ENCODE measurements around the gene PDZK1IP1. TPM values are rescaled to one million over a fixed set of nuclear protein-coding genes. Genes with fewer than 3 reads are reported as not detected.
A peak's percentile ranks its signal among the peaks of the same experiment; 100 is the strongest.
"Not testable (repeated sequence)": the region's sequence is repeated elsewhere in the genome, so short reads cannot be mapped to it uniquely, and the experiment has no call there.

Gene PDZK1IP1
- total RNA-seq, 1 experiment from 2014 or later = not detected

DNA sequence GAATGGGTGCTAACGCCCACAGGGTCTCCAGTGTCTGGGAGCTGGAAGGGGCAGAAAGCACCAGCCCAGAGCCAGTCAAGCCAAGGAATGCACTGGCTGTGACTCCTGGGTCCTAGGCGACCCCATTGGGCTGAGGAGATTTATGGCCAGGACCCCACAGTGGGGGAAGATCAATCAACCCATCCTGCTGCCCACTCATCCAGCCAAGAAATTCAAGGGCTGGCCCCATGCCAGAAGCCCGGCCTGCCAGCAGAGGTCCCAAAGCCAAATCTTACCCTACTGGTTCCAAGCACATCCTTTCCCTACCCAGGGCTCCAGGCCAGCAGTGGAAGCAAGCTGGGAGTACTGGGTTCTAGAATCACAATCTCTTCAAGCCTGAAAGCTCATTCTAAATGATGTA, 6.8 kb upstream of the PDZK1IP1 start:
- Histone ChIP-seq H3K36me3 (no peaks in the 10 kb centered on the region), H3K4me3 (no peak overlapping the region), H3K9me3 (replicated peaks) (no peaks in the 10 kb centered on the region), H3K27me3 (replicated peaks) (no peaks in the 10 kb centered on the region), H3K27ac (no peak overlapping the region), H3K4me1 (replicated peaks) (peaks cover 6% of the 10 kb centered on the region)
- no peak for DNase-seq (ENCODE audit: low read depth in 1 of 2, low spot score in 2 of 2)

DNA sequence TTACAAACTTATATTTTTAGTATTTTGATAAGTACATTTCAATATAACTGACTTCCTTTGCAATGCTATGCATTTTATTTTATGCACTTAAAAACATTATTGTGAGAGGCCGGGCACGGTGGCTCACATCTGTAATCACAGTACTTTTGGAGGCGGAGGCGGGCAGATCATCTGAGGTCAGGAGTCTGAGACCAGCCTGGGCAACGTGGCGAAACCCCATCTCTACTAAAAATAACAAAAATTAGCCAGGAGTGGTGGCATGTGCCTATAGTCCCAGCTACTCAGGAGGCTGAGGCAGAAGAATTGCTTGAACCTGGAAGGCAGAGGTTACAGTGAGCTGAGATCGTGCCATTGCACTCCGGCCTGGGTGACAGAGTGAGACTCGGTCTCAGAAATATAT, 6.1 kb upstream of the PDZK1IP1 start:
- H3K4me1 ChIP-seq (replicated peaks) = peaks cover 11% of the 10 kb centered on the region
- DNase-seq (ENCODE audit: low read depth in 1 of 2, low spot score in 2 of 2); H3K4me3 ChIP-seq; H3K27ac ChIP-seq; H3K9me3 ChIP-seq (replicated peaks); H3K36me3 ChIP-seq; H3K27me3 ChIP-seq (replicated peaks): not testable (repeated sequence)

DNA sequence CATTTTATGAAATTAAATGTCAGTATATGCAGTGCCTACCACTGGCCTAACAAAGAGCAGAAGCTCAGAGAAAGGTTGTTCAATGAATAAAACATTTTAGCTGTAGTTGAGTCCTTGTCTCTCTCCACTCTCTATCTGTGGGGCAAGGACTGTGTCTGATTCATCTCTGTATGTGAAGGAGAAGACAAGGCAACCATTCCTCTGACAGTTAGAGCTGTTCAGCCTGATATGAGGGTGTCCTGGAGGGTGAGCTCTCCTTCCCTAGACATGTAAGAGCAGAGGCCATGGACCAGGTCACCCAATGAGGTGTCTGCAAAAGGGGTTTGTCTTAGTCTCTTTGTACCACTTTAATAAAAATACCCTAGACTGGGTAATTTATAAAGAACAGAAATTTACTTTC, 4.5 kb upstream of the PDZK1IP1 start:
- H3K4me3 ChIP-seq = no peak overlapping the region
- H3K36me3 ChIP-seq = no peaks in the 10 kb centered on the region
- H3K27me3 ChIP-seq (replicated peaks) = no peaks in the 10 kb centered on the region
- DNase-seq (ENCODE audit: low read depth in 1 of 2, low spot score in 2 of 2) = no peak
- H3K27ac ChIP-seq = no peak overlapping the region
- H3K4me1 ChIP-seq (replicated peaks) = peaks cover 14% of the 10 kb centered on the region
- no peaks in the 10 kb centered on the region for H3K9me3 ChIP-seq (replicated peaks)

DNA sequence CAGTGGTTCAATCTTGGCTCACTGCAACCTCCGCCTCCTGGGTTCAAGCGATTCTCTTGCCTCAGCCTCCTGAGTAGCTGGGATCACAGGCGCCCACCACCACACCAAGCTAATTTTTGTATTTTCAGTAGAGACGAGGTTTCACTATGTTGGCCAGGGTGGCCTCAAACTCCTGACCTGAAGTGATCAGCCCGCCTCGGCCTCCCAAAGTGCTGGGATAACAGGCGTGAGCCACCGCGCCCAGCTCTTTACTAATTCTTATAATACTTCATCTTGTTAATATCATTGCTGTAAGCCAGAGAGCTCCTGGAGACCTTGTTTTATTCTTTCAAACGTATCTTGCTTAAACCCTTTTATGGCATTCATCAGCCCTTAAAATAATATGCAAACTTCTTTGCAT, 3.7 kb upstream of the PDZK1IP1 start:
- DNase-seq (ENCODE audit: low read depth in 1 of 2, low spot score in 2 of 2) = peak in 1 of 2 experiments; percentile 10
- H3K9me3 ChIP-seq (replicated peaks); H3K36me3 ChIP-seq; H3K4me3 ChIP-seq; H3K27me3 ChIP-seq (replicated peaks); H3K27ac ChIP-seq: not testable (repeated sequence)
- peaks cover 14% of the 10 kb centered on the region for H3K4me1 ChIP-seq (replicated peaks)

DNA sequence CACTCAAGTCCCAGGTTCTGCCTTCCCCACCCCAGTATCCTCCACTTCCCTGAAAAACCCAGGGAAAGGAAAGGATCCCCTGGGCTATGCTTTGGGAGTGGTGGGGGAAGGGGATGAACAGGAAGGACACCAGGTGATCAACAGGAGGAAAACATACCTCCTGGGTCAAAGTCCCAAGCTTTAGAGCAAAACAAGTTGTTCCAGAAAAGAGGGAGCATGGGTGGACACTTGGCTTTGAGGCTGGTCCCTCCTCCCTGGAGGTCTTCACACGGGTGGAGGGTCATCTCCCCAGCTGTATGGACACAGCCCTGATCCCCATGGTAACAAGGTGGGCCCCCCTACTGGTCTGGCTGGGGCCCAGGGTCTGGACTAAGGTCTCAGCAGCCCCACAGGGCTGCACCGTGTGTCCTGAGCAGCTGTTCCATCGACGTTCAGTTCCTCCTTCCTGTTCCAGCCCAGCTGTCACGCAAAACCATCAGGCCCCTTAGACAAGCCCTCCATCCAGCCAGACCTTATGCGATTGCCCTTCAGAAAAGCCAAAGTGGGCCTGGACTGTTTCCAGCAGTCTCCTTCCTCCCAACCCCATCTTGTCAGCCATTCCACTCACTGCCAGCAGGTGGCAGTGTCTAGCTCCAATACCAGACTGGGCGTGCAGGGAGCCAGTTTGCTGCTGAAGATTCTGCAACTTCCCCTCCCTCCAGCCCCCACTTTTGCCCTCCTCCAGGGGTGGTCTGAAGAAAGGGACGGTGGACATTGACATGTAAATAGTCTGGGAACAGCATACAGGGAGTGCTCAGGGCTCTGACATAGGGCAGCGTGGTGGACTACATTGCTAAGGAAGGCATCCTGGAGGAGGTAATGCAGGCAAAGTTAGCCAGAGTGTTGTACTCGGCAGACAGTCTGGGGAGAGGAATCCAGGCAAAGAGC, 2.9 kb upstream of the PDZK1IP1 start:
- Histone ChIP-seq H3K27me3 (replicated peaks) (no peaks in the 10 kb centered on the region), H3K4me1 (replicated peaks) (peaks cover 14% of the 10 kb centered on the region), H3K4me3 (no peak overlapping the region), H3K27ac (no peak overlapping the region), H3K36me3 (no peaks in the 10 kb centered on the region), H3K9me3 (replicated peaks) (no peaks in the 10 kb centered on the region)
- peak; percentile 70 to 75 for DNase-seq (ENCODE audit: low read depth in 1 of 2, low spot score in 2 of 2)

DNA sequence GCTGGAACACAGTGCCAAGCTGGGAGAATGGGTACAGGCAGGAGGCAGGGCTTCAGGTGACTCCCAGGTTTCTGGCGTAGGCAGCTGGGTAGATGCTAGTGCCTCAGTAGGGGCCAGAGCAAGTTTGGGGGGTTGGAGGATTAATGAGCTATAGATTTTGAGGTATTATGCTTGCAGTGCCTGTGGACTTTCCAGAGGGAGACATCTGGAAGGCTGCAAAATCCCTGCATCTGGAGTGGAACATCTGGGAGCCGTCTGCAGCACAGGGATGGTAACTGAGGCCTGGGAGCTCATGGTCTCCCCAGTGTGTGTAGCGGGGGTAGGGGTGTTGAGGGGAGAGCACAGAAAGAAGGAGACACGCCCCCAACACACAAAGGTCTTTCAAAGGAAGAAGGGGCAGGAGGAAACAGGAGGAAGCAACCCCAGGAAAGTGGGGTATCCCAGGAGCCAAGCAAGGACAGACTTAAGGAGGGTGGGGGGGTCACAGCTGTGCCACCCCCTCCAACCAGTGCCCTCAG, 2.2 kb upstream of the PDZK1IP1 start:
- peak in 1 of 2 experiments; percentile 31 for DNase-seq (ENCODE audit: low read depth in 1 of 2, low spot score in 2 of 2)
- Histone ChIP-seq H3K4me3 (no peak overlapping the region), H3K27ac (no peak overlapping the region), H3K9me3 (replicated peaks) (no peaks in the 10 kb centered on the region), H3K4me1 (replicated peaks) (peaks cover 14% of the 10 kb centered on the region), H3K27me3 (replicated peaks) (no peaks in the 10 kb centered on the region), H3K36me3 (no peaks in the 10 kb centered on the region)

DNA sequence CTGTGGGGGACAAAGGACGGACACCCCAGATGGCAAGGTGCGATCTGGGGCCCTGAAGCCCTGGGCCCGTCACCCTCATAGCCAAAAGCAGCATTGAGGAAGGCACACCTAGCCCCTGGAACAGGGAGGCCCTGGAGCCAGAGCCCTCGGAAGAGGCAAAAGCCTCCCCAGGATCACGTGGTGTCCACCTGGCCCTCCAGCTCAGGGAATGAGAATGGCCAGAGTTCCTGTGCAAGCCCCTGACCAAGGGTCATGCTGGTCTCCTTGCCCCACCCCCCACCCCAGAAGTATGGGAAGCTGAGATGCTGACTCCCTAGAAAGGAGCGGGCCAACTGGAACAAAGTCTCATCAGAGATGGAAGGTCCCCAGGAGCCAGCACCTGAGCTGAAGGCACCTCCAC, 1.0 kb upstream of the PDZK1IP1 start:
- Histone ChIP-seq H3K27me3 (replicated peaks) (no peaks in the 10 kb centered on the region), H3K4me1 (replicated peaks) (peaks cover 14% of the 10 kb centered on the region), H3K36me3 (no peaks in the 10 kb centered on the region), H3K9me3 (replicated peaks) (no peaks in the 10 kb centered on the region), H3K4me3 (no peak overlapping the region), H3K27ac (no peak overlapping the region)
- DNase-seq (ENCODE audit: low read depth in 1 of 2, low spot score in 2 of 2) = no peak

DNA sequence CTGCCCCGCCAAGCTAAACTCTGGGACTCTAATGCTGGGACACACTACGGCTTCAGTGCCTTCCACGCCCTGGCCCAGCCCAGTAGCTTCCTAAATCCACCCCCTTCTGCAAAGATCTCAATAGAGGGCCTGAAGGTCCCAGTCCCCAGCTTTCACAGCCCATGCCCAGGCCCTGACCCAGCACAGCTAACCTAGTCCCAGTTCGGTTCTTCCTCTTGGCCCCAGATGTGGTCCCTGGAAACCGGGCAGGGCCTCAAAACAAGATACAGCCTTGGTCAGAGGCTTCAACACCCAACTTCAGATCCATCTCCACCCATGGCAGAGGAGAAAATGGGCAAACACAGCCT, 646 bp upstream of the PDZK1IP1 start:
- H3K4me3 ChIP-seq = no peak overlapping the region
- H3K9me3 ChIP-seq (replicated peaks) = no peaks in the 10 kb centered on the region
- H3K27ac ChIP-seq = no peak overlapping the region
- H3K36me3 ChIP-seq = no peaks in the 10 kb centered on the region
- H3K4me1 ChIP-seq (replicated peaks) = peaks cover 14% of the 10 kb centered on the region
- no peak for DNase-seq (ENCODE audit: low read depth in 1 of 2, low spot score in 2 of 2)
- no peaks in the 10 kb centered on the region for H3K27me3 ChIP-seq (replicated peaks)

DNA sequence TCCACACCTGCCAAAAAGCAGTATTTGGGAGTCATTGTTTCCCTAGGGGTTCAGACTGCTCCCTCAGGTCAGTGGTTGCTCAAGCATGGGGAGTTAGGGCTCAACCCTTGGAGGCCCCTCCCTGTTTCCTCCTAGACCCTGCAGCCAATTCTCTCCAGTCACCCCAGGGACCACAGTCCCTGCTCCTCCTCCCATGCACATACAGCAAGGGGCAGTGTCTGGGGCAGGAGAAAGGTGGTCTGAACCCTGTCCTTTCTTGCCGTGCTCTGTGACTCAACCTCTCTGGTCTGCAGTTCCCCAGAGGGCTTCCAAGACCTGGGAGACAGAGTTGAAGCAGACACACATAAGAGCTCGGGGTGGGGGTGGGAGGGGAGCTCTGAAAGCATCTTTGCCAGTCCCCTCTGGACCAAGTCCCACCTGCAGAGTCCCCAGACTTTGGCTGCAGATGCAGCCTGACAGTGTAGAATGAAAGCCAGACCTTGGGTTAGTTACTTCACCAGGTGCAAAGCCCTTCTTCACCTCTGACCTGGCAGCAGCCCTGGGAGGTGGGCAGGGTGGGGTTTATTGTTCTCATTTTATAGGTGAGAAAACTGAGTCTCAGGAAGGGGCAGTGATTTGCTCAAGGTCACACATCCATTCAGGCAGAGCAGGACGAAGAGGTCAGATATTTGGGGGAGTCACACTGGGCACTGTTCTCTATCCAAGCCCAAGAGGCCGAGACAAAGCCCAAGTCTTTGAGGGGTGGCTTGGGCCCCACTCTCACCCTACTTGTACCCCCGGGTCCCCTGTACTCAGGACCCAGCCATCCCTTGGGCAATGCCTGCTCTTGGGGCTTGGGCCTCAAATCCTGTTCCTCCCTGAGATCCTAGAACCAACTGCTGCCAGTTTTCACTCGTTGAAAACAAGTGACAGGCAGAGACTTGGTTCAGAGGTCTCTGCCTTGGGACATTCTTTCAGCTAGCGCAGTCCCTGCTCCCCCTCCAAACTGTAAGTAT, 748 bp downstream of the PDZK1IP1 start:
- Histone ChIP-seq H3K4me1 (replicated peaks) (peaks cover 14% of the 10 kb centered on the region), H3K36me3 (no peaks in the 10 kb centered on the region), H3K27ac (no peak overlapping the region), H3K27me3 (replicated peaks) (no peaks in the 10 kb centered on the region), H3K4me3 (no peak overlapping the region), H3K9me3 (replicated peaks) (no peaks in the 10 kb centered on the region)
- DNase-seq (ENCODE audit: low read depth in 1 of 2, low spot score in 2 of 2) = peak in 1 of 2 experiments; percentile 33

DNA sequence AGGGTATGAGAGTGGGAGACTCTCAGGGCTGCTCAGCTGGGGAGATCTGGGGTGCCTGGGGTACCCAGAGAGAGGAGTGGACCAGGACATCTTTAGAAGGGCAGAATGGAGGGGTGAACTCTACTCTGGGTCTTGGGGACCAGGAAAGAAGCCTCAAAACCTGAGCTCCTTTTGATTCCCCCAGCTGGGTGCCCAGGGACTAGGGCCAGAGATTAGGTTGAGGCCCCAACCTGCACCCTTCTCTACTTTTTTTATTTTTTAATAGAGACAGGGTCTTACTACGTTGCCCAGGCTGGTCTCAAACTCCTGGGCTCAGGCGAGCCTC, 1.9 kb downstream of the PDZK1IP1 start:
- no peaks in the 10 kb centered on the region for H3K27me3 ChIP-seq (replicated peaks)
- no peaks in the 10 kb centered on the region for H3K36me3 ChIP-seq
- H3K4me1 ChIP-seq (replicated peaks) = peaks cover 11% of the 10 kb centered on the region
- DNase-seq (ENCODE audit: low read depth in 1 of 2, low spot score in 2 of 2) = no peak
- H3K9me3 ChIP-seq (replicated peaks) = no peaks in the 10 kb centered on the region
- H3K4me3 ChIP-seq = no peak overlapping the region
- no peak overlapping the region for H3K27ac ChIP-seq

DNA sequence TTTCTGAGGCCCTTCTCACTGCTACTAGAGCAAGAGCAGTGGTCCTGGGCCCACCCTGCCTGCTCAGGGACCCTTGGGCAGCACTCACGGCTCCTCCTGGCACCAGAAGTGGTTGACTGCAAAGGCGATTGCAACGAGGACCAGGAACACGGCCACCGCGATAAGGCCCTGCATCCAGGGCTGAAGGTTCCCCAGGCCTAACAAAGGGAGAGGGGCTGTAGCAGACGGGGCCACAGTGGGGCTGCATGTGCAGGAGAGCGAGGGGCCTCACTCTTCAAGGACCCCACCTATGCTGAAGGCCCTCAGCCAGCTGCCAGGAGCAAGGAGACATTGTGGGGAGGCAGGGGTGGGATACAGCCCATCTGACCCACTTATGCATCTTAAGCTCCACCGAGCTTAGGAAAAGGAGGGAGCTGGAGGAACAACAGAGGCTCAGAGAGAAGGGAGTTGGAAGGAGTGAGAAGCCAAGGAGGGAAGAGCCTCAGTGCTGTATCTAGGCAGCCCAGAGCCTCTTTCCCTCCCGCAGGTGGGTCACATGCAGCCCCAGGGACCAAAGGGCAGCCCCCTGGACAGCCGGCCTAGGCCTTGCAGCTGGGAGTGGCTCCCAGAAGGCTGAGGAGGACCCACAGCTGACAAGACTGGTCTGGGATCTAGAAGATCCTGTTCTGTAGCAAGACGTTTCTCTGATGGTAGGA, 2.5 kb downstream of the PDZK1IP1 start:
- no peaks in the 10 kb centered on the region for H3K9me3 ChIP-seq (replicated peaks)
- DNase-seq (ENCODE audit: low read depth in 1 of 2, low spot score in 2 of 2) = peak in 1 of 2 experiments; percentile 33
- H3K27me3 ChIP-seq (replicated peaks) = no peaks in the 10 kb centered on the region
- H3K36me3 ChIP-seq = no peaks in the 10 kb centered on the region
- no peak overlapping the region for H3K4me3 ChIP-seq
- peaks cover 10% of the 10 kb centered on the region; the same call in 1 of the 2 replicates for H3K4me1 ChIP-seq (replicated peaks)
- H3K27ac ChIP-seq = no peak overlapping the region

DNA sequence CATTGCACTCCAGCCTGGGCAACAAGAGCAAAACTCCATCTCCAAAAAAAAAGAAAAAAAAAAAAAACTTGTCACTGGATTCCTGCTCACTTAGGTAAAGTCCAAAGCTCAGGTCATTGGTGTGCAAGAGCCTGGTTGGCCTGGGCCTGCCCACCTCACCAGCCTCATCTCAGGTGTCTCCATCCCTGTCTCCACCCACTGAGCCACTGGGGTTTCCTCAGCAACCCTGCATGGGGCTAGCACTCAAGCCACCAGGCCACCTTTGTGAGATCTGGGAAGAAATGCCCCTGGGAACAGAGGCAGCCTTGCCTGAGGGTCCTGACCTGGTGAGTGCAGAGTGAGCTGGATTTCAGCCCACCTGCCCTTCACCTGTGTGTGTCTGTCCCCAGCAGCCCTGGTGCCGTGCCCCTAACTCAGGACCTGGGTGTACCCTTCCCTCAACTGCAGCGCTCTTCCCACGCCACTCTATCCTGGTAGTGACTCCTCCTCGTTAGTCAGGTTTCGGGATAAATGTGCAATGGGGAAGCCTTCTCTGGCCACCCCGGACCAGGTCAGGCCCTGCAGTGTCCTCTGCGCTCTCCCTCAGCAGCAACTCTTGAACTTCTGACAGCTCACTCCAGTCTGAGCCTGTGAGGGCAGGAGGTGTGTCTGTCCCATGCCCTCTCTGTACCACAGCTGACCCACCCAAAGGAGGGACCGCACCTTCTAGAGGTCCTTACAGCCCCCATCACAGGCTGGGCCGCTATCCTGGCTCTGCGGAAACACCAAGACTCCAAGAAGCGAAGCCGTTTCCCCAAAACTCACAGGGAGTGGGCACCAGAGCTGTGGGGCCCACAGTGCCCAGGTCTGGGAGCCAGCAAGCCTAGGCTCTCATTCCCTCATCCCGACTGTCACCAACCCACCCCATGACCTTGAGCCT, 3.3 kb downstream of the PDZK1IP1 start:
- H3K27me3 ChIP-seq (replicated peaks) = no peaks in the 10 kb centered on the region
- H3K27ac ChIP-seq = no peak overlapping the region
- H3K4me1 ChIP-seq (replicated peaks) = peaks cover 13% of the 10 kb centered on the region
- no peak overlapping the region for H3K4me3 ChIP-seq
- no peaks in the 10 kb centered on the region for H3K36me3 ChIP-seq
- peak in 1 of 2 experiments; percentile 33 for DNase-seq (ENCODE audit: low read depth in 1 of 2, low spot score in 2 of 2)
- no peaks in the 10 kb centered on the region for H3K9me3 ChIP-seq (replicated peaks)

Measured in SJSA1 (cell line).